A673 (cell line): ENCODE results near the gene BTBD18.

ENCODE experiments used
- CTCF ChIP-seq: fragments of 300-800, 200-600 bp; sonication (generic); conservative IDR thresholded peaks from 2 replicates; pipeline ENCODE4 v1.5.1; 2017; ENCODE audit warnings: low read depth, mild to moderate bottlenecking, antibody characterized with exemption, low read length, moderate library complexity, mixed read lengths
- EZH2 ChIP-seq: fragments of 200-600 bp; sonication (generic); IDR thresholded peaks from 2 replicates; pipeline ENCODE4 v1.6.1; 2017; ENCODE audit warnings: borderline replicate concordance, low read depth, mild to moderate bottlenecking, mixed read lengths, antibody characterized with exemption, low read length; ENCODE audit not compliant: poor library complexity, severe bottlenecking

- TF ChIP-seq CTCF = no peak
- no peak for TF ChIP-seq EZH2
Measured at GRCh38 chr11:57778318-57779037, 26.9 kb upstream of the BTBD18 start.
